Stimulated activated CD8-positive, alpha-beta memory T cell treated with anti-CD3 and anti-CD28 coated beads, Interleukin-4, amount 100 ng/mL, for 24 hours (primary cell): Measurements from ENCODE around the gene FMNL3.

Experiments
- DNase-seq: peaks from one replicate; pipeline ENCODE4 v3.0.0-alpha.2; 2020; ENCODE audit warnings: low read depth

FMNL3 gene

GRCh38 chr12:49673446-49674317 lies 33.5 kb downstream of the FMNL3 start:
- DNase-seq, result no peak

- DNase-seq, result no peak
Measured at GRCh38 chr12:49672301-49673217, 34.6 kb downstream of the FMNL3 start.

- DNase-seq, result peak; percentile 36
Measured at GRCh38 chr12:49671031-49671765, 36.0 kb downstream of the FMNL3 start.

- no peak for DNase-seq
Measured at GRCh38 chr12:49669796-49670195, 37.4 kb downstream of the FMNL3 start.

GRCh38 chr12:49667325-49668090 lies 39.7 kb downstream of the FMNL3 start:
- no peak for DNase-seq

GRCh38 chr12:49666176-49666575 lies 41.0 kb downstream of the FMNL3 start:
- DNase-seq, result no peak

GRCh38 chr12:49665384-49665783 lies 41.8 kb downstream of the FMNL3 start:
- no peak for DNase-seq

- DNase-seq, result no peak
Measured at GRCh38 chr12:49664591-49665239, 42.5 kb downstream of the FMNL3 start.

- DNase-seq, result no peak
Measured at GRCh38 chr12:49664167-49664566, 43.0 kb downstream of the FMNL3 start.

- peak; percentile 45 for DNase-seq
Measured at GRCh38 chr12:49662998-49663843, 44.0 kb downstream of the FMNL3 start.

- DNase-seq, result no peak
Measured at GRCh38 chr12:49661746-49662145, 45.5 kb downstream of the FMNL3 start.

GRCh38 chr12:49661191-49661590 lies 46.0 kb downstream of the FMNL3 start:
- no peak for DNase-seq

- no peak for DNase-seq
Measured at GRCh38 chr12:49659753-49660152, 47.5 kb downstream of the FMNL3 start.

GRCh38 chr12:49658276-49658675 lies 48.9 kb downstream of the FMNL3 start:
- DNase-seq, result no peak

- DNase-seq, result no peak
Measured at GRCh38 chr12:49655595-49656236, 51.5 kb downstream of the FMNL3 start.

- no peak for DNase-seq
Measured at GRCh38 chr12:49654715-49655114, 52.5 kb downstream of the FMNL3 start.

GRCh38 chr12:49652921-49653520 lies 54.2 kb downstream of the FMNL3 start:
- DNase-seq, result no peak

GRCh38 chr12:49651855-49652254 lies 55.4 kb downstream of the FMNL3 start:
- no peak for DNase-seq

- no peak for DNase-seq
Measured at GRCh38 chr12:49649892-49650291, 57.3 kb downstream of the FMNL3 start.
